Stimulated activated CD8-positive, alpha-beta memory T cell treated with anti-CD3 and anti-CD28 coated beads, Interleukin-7, amount 100 ng/mL, for 24 hours (primary cell): Measurements from ENCODE around the gene TFPI2.

ENCODE experiments used
- DNase-seq: peaks from one replicate; pipeline ENCODE4 v3.0.0-alpha.2; 2020; ENCODE audit warnings: low read depth

Gene TFPI2

GRCh38 chr7:93910076-93910994 is 19.8 kb upstream of the TFPI2 start:
- no peak for DNase-seq

DNA sequence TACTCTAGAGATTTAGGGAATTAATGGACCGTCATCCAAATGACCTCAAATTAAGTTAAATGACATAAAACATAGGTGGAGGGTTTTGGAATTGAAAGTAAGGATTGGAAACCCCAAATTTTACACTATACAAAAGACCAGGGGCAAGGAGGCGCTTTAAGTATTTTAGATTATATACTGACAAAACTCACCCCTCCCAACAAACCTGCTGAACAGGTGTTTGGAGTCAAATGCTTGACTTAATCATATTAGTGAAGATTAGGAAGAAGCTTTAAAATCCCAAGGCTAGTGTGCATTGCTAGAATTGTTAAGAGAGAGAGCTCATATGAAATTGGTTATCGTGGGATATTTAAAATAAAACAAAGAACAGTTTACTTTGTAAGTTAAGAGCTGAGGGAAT is 15.7 kb upstream of the TFPI2 start, which contains the start of gene GNGT1:
GNGT1 (plus strand) TSS at position 301 of the 400 bp plus-strand sequence. CDS start 180 bp downstream, outside the sequence.
- no peak for DNase-seq

GRCh38 chr7:93902777-93903423 is 12.3 kb upstream of the TFPI2 start:
- no peak for DNase-seq

DNA sequence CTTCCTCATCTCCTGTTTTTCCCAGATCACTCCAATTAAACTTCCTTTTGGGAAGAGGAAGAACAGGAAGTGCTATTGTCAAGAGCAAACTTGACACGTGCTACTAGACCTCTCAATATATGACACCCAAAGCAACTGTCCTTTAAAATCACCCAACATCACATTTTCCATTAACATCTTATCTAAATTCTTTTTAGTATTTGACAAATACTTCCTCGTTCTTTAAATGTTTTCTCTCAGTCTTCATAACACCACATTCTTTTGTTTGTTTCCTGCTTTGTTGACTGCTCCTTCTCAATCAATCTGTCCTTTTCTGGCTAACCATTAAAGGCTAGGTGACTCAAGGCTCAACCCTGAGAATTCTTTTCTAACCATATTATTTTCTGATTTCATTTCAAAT is 7.1 kb upstream of the TFPI2 start:
- DNase-seq = no peak

GRCh38 chr7:93895859-93896600 is 5.5 kb upstream of the TFPI2 start:
- no peak for DNase-seq

DNA sequence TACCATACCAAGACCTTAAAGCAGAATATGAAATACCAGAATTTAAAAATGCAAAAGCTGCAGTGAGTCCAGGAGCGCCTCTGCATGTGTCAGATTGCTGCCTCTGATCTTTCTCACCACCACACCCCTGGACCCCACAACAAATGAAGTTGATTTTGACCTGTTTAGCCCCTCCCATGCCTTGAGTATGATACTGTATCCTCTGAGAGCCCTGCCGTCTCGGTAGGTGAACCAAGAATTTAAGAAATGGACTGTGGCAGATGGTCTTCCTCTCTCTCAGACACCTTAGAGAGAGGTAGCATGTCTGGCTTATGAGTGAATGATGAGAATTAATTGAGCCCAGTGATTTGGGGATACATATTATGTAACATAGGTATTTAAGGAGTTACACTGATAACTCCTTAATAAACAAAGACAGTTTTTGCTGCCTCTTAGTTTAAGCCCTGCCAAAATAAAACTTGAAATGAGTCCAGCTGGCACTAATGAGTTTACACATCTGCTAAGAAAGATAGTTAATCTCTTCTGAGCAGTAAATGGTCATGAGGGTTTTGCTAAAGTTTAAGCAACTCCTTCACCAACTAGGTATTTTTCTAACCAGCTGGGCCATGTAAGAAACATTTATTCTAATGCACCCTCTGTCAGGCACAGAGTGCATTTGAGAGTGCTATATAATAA is 4.5 kb upstream of the TFPI2 start:
- DNase-seq = no peak

GRCh38 chr7:93894426-93894825 is 3.9 kb upstream of the TFPI2 start:
- no peak for DNase-seq

DNA sequence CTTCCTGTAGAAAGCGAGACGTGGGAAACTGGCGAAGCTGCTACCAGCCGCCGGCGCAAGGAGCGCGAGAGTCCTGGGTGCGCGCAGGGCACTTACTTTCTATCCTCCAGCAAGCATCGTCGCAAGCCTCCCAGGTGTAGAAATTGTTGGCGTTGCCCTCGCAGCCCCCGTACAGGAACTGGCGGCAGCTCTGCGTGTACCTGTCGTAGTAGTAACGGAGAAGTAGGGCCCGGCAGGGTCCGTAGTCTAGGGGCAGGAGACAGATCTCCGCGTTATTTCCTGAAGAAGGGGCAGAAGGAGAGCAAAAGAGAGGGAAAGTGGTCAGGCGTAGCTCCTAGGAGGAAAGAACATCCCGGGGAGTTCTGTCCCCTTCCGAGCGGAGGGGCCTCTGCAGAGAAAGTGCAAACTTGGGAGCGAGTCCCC is 501 bp downstream of the TFPI2 start:
- DNase-seq = no peak

GRCh38 chr7:93889261-93889660 is 1.3 kb downstream of the TFPI2 start:
- no peak for DNase-seq

GRCh38 chr7:93884541-93884940 is 6.0 kb downstream of the TFPI2 start:
- no peak for DNase-seq

- no peak for DNase-seq
Observed at GRCh38 chr7:93883917-93884345, 6.6 kb downstream of the TFPI2 start.

DNA sequence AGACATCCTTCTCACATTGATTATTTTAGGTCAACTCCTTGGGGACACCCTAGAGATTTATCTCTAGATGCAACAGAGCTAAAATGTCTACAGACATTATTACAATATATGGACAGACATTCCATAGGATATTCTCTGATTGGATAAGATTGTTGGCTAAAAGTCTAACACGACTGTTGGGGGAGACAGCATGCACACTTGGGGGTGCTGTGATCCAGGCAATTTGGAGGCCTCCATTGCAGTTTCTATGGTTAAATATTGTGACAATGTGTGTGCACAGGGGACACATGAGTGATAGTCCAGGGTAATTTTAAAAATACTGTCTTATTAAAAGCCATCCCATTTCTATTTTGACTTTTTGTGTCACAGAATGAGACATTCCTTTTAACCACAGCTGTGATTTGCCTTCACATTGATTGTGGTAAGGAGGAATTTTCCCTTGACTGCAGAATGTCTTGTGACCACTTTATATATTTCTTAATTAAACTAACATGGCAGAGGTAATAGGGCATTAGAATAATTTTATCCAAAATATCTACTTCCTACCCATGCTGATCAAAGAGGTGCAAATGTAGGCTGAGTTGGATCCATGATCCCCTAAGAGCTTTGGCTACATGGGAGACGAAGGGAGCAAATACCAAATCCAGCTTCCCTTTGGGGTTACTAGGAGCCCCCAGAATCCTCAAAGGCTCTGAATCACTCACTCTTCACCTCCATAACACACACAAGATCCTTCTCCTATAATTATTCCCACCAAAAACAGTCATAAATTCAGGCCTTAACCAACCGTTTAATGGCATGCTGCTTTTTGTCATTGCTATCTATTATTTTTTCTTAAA is 7.3 kb downstream of the TFPI2 start:
- DNase-seq = no peak

GRCh38 chr7:93882468-93882867 is 8.1 kb downstream of the TFPI2 start:
- DNase-seq = no peak

- no peak for DNase-seq
Observed at GRCh38 chr7:93879356-93879755, 11.2 kb downstream of the TFPI2 start.

DNA sequence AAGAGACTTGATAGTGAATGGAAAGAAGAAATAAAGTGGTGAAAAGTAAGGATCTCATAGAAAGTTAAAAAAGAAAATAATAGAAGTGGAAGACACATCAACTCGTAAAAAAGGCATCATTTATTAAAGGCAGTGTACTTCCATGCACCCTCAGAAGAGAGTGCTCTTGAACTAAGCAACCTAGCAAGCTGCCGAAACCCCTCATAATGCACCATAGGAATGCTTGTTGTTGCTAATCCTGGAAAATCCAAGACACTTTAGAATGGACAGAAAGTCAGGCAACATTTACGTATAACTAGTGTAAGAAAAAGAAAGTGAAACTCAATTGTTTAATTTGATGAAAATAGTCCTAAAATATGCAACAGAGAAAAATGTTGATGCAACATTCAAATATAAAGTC is 12.8 kb downstream of the TFPI2 start:
- no peak for DNase-seq

- DNase-seq = no peak
Observed at GRCh38 chr7:93873998-93874574, 16.5 kb downstream of the TFPI2 start.

GRCh38 chr7:93866886-93867285 is 23.7 kb downstream of the TFPI2 start:
- DNase-seq = no peak

GRCh38 chr7:93862651-93863050 is 27.9 kb downstream of the TFPI2 start:
- DNase-seq = no peak

DNA sequence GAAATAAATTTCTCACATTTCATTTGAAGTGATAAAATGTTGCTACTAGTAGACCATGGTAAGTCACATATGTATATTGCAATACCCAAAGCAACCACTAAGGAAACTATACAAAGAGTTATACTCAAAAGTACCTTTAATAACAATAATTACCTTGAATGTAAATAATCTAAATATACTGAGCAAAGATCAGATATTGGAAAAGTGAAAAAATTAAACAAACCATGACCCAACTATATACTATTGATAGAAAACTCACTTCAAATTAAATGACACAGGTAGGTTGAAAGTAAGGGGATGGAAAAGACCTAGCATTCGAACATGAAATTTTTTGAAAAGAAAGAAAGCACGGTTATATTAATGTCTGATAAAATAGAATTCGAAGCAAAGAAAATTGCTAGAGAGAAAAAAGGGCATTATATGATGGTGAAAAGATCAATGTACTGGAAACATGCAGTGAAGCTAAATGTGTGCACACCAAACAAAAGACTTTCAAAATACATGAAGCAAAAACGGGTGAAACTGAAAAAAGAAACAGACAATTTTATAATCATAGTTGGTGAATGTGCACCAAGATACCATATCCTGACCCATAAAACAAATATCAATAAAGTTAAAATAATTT is 29.1 kb downstream of the TFPI2 start:
- DNase-seq = no peak

GRCh38 chr7:93860261-93860660 is 30.3 kb downstream of the TFPI2 start:
- no peak for DNase-seq
